KOPT-K1 (cell line): ENCODE results near the gene CAPS2.

Experiments
- H3K27ac ChIP-seq: fragments of 200-600 bp; sonication (generic); 2 replicates; pipeline ENCODE4 v1.5.1; 2016; ENCODE audit warnings: antibody characterized with exemption, mild to moderate bottlenecking, low read depth, low read length; ENCODE audit not compliant: poor library complexity, severe bottlenecking
- H3K36me3 ChIP-seq: fragments of 200-600 bp; sonication (generic); 2 replicates; pipeline ENCODE4 v1.5.1; 2017; ENCODE audit warnings: antibody characterized with exemption, mild to moderate bottlenecking, low read length, moderate library complexity; ENCODE audit not compliant: insufficient read depth
- H3K9me3 ChIP-seq: fragments of 200-600 bp; sonication (generic); 2 replicates; pipeline ENCODE4 v1.5.1; 2017; ENCODE audit warnings: antibody characterized with exemption, low read length, mild to moderate bottlenecking; ENCODE audit not compliant: insufficient read depth, poor library complexity, severe bottlenecking

Gene CAPS2

GRCh38 chr12:75327642-75328041, 2.5 kb downstream of the CAPS2 start:
- H3K36me3 ChIP-seq, result no peaks in the 10 kb centered on the region
- no peak overlapping the region for H3K27ac ChIP-seq

GRCh38 chr12:75323663-75324062, 6.5 kb downstream of the CAPS2 start:
- Histone ChIP-seq H3K27ac (no peak overlapping the region), H3K36me3 (no peaks in the 10 kb centered on the region), H3K9me3 (no peaks in the 10 kb centered on the region)

More at GRCh38 chr12:75327642-75328041, 2.5 kb downstream of the CAPS2 start:
- H3K9me3 ChIP-seq, result no peaks in the 10 kb centered on the region

DNA sequence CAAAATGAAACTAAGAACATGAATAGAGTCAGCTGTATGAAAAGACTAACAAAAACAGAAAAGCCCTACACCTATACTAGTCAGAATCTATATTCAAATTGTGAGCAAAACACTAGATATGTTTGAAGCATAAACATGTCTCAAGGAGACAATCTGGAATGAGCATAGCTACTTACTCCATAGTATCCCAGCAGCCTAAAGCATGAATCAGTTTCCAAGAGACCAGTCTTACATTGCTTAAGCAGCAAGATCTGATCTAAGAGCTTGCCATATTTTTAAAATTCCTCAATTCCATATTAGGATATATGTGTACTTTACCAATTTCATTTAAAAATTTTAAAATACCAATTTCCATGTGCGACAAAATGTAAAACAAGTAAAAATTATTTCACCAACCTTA, 7.7 kb downstream of the CAPS2 start:
- Histone ChIP-seq H3K27ac (no peak overlapping the region), H3K36me3 (no peaks in the 10 kb centered on the region), H3K9me3 (no peaks in the 10 kb centered on the region)

GRCh38 chr12:75317784-75318183, 12.3 kb downstream of the CAPS2 start:
- Histone ChIP-seq H3K9me3 (no peaks in the 10 kb centered on the region), H3K36me3 (no peaks in the 10 kb centered on the region), H3K27ac (no peak overlapping the region)

DNA sequence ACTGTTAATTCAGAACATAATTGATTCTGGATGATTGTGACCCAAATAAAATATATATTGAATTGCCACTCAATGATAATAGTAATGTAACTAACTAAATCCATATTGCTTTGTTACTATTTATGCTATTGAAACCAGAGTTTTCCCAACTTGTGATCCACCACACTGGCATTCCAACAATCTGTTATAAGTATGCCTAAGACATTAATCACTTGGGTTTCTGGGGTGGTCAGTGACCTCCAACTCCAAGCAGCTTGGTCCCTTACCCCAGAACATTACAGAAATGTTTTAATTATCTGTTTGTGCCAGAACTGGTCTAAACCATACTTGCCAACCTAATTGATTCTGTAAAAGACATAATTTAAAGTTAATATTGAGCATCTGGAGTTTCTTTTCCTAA, 14.6 kb downstream of the CAPS2 start:
- Histone ChIP-seq H3K27ac (no peak overlapping the region), H3K36me3 (no peaks in the 10 kb centered on the region), H3K9me3 (no peaks in the 10 kb centered on the region)

DNA sequence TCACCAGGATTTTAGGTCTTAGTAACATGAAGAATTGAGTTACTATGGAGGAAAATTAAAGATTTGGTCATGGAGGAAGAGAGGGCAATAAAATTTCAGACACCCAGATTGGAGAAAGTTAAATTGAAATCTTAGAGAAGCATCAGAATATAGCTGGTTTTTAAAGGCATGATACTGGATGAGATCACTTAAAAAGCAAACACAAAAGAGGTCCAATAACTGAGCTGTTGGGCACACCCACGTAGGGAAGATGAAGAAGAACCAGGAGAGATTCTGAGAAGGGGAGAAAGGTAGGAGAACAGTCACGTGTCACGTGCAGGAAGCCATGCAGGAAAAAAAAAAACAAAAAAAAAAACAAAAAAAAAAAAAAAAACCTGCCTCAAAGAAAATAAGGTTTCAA, 18.8 kb downstream of the CAPS2 start:
- H3K9me3 ChIP-seq, result no peaks in the 10 kb centered on the region
- H3K36me3 ChIP-seq, result no peaks in the 10 kb centered on the region
- H3K27ac ChIP-seq, result no peak overlapping the region

DNA sequence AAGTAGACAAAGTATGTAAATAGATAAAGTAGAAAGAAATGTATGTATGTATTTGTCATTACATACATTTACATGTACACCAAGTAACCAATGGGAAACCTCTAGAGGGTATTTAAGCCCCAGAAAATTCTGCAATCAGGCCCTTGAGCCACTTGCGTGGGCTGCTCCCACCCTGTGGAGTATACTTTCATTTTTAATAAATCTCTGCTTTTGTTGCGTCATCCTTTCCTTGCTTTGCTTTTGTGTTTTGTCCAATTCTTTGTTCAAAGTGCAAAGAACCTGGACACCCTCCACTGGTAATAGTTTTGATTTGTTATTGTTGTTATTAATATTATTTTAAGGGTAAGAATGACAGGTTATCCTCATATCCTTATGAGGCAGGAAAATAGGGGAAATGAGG, 21.8 kb downstream of the CAPS2 start:
- Histone ChIP-seq H3K36me3 (no peaks in the 10 kb centered on the region), H3K9me3 (no peaks in the 10 kb centered on the region), H3K27ac (no peak overlapping the region)

- Histone ChIP-seq H3K36me3 (no peaks in the 10 kb centered on the region), H3K9me3 (no peaks in the 10 kb centered on the region), H3K27ac (no peak overlapping the region)
These were observed 24.5 kb downstream of the CAPS2 start for GRCh38 chr12:75305412-75306332.

- Histone ChIP-seq H3K27ac (no peak overlapping the region), H3K36me3 (no peaks in the 10 kb centered on the region)
These were observed 27.3 kb downstream of the CAPS2 start for GRCh38 chr12:75302781-75303180.

GRCh38 chr12:75302225-75302624, 27.9 kb downstream of the CAPS2 start:
- Histone ChIP-seq H3K36me3 (no peaks in the 10 kb centered on the region), H3K9me3 (no peaks in the 10 kb centered on the region), H3K27ac (no peak overlapping the region)

More at GRCh38 chr12:75302781-75303180, 27.3 kb downstream of the CAPS2 start:
- no peaks in the 10 kb centered on the region for H3K9me3 ChIP-seq

GRCh38 chr12:75294797-75295196, 35.3 kb downstream of the CAPS2 start:
- Histone ChIP-seq H3K27ac (no peak overlapping the region), H3K36me3 (no peaks in the 10 kb centered on the region)

DNA sequence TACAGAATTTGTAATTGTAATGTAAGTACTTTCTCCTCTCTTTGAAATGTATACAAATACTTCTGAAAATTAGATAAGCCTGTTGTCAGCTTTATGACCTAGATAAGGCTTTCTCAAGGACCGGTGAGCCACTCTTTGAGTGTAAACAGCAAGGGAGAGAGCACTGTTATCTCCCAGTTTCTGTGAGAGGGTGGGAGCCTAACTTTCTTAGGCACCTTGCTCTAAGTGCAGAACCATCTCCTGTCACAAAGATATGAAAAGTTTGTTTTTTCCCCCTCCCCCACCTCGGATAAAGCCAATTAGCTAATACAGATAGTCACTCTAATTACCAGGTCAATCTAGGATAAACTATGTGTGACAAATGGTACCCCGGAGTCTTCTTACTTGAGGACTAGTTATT, 35.8 kb downstream of the CAPS2 start:
- Histone ChIP-seq H3K9me3 (no peaks in the 10 kb centered on the region), H3K36me3 (no peaks in the 10 kb centered on the region), H3K27ac (no peak overlapping the region)

More at GRCh38 chr12:75294797-75295196, 35.3 kb downstream of the CAPS2 start:
- H3K9me3 ChIP-seq, result no peaks in the 10 kb centered on the region

DNA sequence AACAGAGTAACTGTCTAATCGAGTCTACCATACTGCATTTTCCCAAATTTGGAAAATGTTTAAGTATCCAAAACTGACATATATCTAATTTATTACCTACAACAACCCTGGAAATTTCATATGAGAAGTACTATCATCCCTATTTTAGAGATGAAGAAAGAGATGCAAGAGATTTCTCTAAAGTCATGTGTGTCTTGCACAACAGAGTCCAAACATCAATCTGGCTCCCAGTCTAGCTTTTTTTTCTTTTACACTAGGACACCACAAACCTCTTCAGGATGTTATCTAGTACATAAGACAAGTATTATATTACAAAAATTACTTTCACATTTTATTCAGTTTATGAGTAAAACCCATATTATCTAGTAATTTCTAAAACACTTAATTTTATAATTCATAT, 39.1 kb downstream of the CAPS2 start:
- Histone ChIP-seq H3K36me3 (no peaks in the 10 kb centered on the region), H3K9me3 (no peaks in the 10 kb centered on the region), H3K27ac (no peak overlapping the region)

- Histone ChIP-seq H3K36me3 (no peaks in the 10 kb centered on the region), H3K27ac (no peak overlapping the region), H3K9me3 (no peaks in the 10 kb centered on the region)
These were observed 40.4 kb downstream of the CAPS2 start for GRCh38 chr12:75289753-75290152.

DNA sequence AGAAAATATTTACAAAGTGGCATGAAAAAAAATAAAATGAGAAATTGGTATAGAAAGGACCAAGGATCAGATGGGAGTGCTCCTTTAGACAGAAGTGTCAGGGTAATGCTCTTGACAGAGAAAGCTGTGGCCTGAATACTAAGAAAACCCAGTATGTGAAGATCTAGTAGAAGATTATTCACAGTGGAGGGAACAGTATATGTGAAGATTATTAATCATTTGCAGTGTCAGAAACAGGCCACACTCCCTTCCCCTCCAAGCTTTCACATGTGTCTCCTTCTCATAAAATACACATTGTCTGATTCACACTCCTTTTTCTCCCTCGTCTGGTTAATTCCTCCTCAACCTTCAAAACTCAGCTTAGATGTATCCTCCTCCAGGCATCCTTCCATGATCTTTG, 41.3 kb downstream of the CAPS2 start:
- Histone ChIP-seq H3K9me3 (no peaks in the 10 kb centered on the region), H3K27ac (no peak overlapping the region)

GRCh38 chr12:75275702-75276101, 54.4 kb downstream of the CAPS2 start:
- Histone ChIP-seq H3K27ac (no peak overlapping the region), H3K36me3 (no peaks in the 10 kb centered on the region), H3K9me3 (no peaks in the 10 kb centered on the region)

More for the DNA sequence above, 41.3 kb downstream of the CAPS2 start:
- no peaks in the 10 kb centered on the region for H3K36me3 ChIP-seq
